Lower lobe of right lung (tissue), 2 donors: ENCODE data around the gene GRIK2. TPM values are rescaled to one million over a fixed set of nuclear protein-coding genes. Genes with fewer than 3 reads are reported as not detected.

ENCODE experiments used
- ATAC-seq, 2 donors: fragments of 200-7000 bp; cut with Tn5 transposase; one replicate each; pipeline ENCODE4 v1.9.1; 2020 to 2022; ENCODE audit warnings: mild to moderate bottlenecking in 2 of 2, moderate library complexity in 2 of 2
- DNase-seq: peaks from one replicate; pipeline ENCODE4 v3.0.0-alpha.2; 2020
- H3K27ac ChIP-seq: fragments of 200-600 bp; one replicate; pipeline ENCODE4 v1.8.0; 2022
- H3K27me3 ChIP-seq: fragments of 200-600 bp; one replicate; pipeline ENCODE4 v1.8.0; 2022; ENCODE audit warnings: low read depth
- H3K36me3 ChIP-seq: fragments of 200-600 bp; one replicate; pipeline ENCODE4 v1.8.0; 2022; ENCODE audit warnings: mild to moderate bottlenecking
- H3K4me1 ChIP-seq: fragments of 200-600 bp; one replicate; pipeline ENCODE4 v1.8.0; 2022
- H3K4me3 ChIP-seq: fragments of 200-600 bp; one replicate; pipeline ENCODE4 v1.8.0; 2022; ENCODE audit warnings: mild to moderate bottlenecking
- H3K9me3 ChIP-seq: fragments of 200-600 bp; one replicate; pipeline ENCODE4 v1.8.0; 2022
- intact Hi-C: fragments of 100-400 bp; cut with DNase I; formaldehyde crosslinking; loops from one replicate; pipeline ENCODE4 v1.11.0; 2022
- total RNA-seq: library from RNA; stranded (reverse); fragmentation: NEBNext Ultra II Directional; extraction: Animal tissue kit (Norgen Biotek cat#: 25700); gene quantifications from one replicate; pipeline ENCODE4 v1.2.1, GENCODE V29; 2021
- TF ChIP-seq, protein P1 (sequence below): fragments of 200-600 bp; IDR thresholded peaks from one replicate; pipeline ENCODE4 v1.8.0; 2022; ENCODE audit warnings: antibody characterized with exemption, mild to moderate bottlenecking
- donor health status: DM: no; HTN: yes; CAD: no; lungs with severe emphysema.

Gene GRIK2
- total RNA-seq, 1 donor from 2014 or later, result 0.62 TPM

DNA sequence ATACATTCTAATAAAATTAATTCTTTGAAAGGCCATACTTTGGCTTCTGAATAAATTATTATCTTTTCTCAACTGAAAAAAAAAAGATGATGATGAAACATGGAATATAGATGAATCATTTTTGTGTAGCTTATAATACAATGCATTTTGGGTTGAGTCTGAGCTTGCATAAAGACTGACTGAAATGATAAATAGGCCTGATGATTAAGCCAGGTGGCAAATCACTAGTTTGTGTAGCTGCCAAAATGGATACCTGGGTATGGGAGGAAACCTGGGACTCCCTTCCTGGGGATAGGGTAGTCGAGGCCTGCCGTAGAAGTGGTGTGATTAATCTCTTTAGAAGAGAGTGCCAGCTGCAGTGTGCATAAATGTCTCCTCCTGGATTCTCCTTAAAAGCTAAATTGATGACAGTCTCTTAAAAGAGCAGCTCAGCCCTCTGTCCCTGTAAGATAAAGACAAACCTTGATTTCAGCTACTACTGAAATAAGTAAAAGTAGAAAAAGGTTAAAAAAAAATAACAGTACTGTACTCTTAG is 275.1 kb downstream of the GRIK2 start:
- TF ChIP-seq, protein P1, sequence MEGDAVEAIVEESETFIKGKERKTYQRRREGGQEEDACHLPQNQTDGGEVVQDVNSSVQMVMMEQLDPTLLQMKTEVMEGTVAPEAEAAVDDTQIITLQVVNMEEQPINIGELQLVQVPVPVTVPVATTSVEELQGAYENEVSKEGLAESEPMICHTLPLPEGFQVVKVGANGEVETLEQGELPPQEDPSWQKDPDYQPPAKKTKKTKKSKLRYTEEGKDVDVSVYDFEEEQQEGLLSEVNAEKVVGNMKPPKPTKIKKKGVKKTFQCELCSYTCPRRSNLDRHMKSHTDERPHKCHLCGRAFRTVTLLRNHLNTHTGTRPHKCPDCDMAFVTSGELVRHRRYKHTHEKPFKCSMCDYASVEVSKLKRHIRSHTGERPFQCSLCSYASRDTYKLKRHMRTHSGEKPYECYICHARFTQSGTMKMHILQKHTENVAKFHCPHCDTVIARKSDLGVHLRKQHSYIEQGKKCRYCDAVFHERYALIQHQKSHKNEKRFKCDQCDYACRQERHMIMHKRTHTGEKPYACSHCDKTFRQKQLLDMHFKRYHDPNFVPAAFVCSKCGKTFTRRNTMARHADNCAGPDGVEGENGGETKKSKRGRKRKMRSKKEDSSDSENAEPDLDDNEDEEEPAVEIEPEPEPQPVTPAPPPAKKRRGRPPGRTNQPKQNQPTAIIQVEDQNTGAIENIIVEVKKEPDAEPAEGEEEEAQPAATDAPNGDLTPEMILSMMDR, result no peak
- Histone ChIP-seq H3K4me3 (no peak overlapping the region), H3K36me3 (no peaks in the 10 kb centered on the region), H3K27me3 (no peaks in the 10 kb centered on the region), H3K9me3 (no peaks in the 10 kb centered on the region), H3K4me1 (no peaks in the 10 kb centered on the region), H3K27ac (no peak overlapping the region)
- ATAC-seq, result no peak
- no peak for DNase-seq
- intact Hi-C loops, result no loop called here

DNA sequence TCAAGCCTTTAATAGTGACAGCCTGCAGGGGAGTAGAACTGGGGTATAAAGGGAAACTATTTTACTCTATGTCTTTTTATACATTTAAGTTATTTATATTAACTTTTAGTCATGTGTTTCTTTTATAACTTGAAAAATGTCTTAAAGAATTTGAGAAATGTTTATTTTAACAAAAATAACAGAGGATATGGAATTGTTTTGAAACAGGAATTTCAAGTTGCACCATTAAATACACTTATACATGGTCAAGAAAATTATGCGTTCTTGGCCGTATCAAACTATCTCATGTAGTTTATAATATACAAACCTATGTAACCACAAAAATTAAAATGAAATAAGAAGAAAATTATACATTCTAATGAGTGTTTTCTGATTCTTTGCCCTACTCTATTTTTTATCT is 282.7 kb downstream of the GRIK2 start:
- no peak for DNase-seq
- no peaks in the 10 kb centered on the region for H3K36me3 ChIP-seq
- ATAC-seq, result no peak
- no peaks in the 10 kb centered on the region for H3K9me3 ChIP-seq
- H3K4me3 ChIP-seq, result no peak overlapping the region
- no peak overlapping the region for H3K27ac ChIP-seq
- no peaks in the 10 kb centered on the region for H3K4me1 ChIP-seq
- intact Hi-C loops, result no loop called here
- H3K27me3 ChIP-seq, result no peaks in the 10 kb centered on the region
- TF ChIP-seq, protein P1, result no peak

DNA sequence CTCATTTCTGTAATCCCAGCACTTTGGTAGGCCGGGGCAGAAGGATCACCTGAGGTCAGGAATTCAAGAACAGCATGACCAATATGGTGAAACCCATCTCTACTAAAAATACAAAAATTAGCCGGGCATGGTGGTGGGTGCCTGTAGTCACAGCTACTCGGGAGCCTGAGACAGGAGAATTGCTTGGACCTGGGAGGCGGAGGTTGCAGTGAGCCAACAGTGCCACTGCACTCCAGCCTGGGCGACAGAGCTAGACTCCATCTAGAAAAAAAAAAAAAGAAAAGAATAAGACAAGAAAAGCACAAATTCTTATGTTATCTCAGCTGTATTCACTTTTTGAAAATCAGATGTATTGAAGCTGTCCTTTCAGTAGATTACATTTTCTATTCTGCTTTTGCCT is 289.4 kb downstream of the GRIK2 start:
- intact Hi-C loops, result no loop called here
- H3K9me3 ChIP-seq, result no peaks in the 10 kb centered on the region
- TF ChIP-seq, protein P1, result no peak

DNA sequence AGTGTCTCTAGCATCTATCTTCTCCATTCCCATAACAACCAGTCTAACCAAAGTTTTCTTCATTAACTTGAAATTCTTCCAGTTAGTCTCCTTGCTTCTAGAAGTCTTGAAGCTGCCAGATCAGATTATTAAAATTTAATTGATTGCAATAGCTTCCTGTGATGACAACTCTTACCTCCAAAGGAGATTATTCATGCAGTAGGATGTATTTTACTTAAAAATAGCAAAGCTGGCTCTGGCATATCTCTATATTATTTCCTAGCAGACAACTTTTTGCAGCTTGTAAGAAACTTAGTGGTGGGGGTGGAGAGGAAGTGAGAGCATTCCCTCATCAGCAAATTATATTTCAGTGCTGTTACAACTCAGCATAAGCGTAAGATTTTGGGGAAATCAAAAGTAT is 290.4 kb downstream of the GRIK2 start:
- no peaks in the 10 kb centered on the region for H3K4me1 ChIP-seq
- no peak overlapping the region for H3K4me3 ChIP-seq
- TF ChIP-seq, protein P1, result no peak
- no peaks in the 10 kb centered on the region for H3K36me3 ChIP-seq
- DNase-seq (no peak), ATAC-seq (no peak)
- no peaks in the 10 kb centered on the region for H3K27me3 ChIP-seq
- no peaks in the 10 kb centered on the region for H3K9me3 ChIP-seq
- intact Hi-C loops, result no loop called here
- H3K27ac ChIP-seq, result no peak overlapping the region

More for the DNA sequence above, 289.4 kb downstream of the GRIK2 start:
- Histone ChIP-seq H3K4me3 (no peak overlapping the region), H3K36me3 (no peaks in the 10 kb centered on the region), H3K4me1 (no peaks in the 10 kb centered on the region), H3K27ac (no peak overlapping the region), H3K27me3 (no peaks in the 10 kb centered on the region)
- ATAC-seq, result no peak
- no peak for DNase-seq

DNA sequence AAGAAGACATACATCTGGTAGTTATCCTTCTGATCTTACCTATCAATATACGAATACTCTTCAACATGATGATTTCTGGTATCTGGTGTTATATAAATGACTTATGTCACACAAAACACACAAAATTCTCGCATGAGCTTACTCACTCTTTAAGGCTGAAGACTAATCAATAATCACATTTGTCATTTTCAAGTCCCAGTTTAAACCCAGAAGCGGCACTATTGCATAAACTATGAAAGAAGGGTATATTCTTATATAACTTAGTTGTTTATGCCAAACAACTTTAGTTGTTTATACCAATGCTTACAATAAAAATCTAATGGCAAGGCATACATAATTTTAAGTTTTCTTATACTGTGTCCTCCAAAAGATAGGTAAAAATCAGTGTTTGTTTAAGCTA is 293.1 kb downstream of the GRIK2 start:
- TF ChIP-seq, protein P1, result no peak
- Histone ChIP-seq H3K27me3 (no peaks in the 10 kb centered on the region), H3K36me3 (no peaks in the 10 kb centered on the region), H3K9me3 (no peaks in the 10 kb centered on the region), H3K4me3 (no peak overlapping the region), H3K27ac (no peak overlapping the region), H3K4me1 (no peaks in the 10 kb centered on the region)
- intact Hi-C loops, result no loop called here
- no peak for DNase-seq
- no peak for ATAC-seq

DNA sequence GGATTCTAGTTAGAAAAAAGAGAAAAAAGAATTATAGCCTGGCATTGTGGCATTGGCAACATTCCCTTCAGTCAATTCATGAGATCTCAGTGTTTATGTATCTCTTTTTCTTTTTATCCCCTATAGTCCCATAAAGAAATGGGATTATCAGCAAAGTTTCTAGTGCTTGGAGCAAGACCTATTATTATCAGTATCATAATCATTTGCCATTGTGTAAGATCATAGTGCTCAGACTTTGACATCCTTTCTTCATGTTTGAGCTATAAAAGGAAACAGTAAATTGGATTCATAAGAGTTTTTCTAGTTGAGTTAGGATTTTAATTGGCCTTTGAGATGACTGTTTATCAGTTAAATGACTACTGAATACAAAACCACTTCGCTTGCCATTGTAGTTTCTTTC is 295.6 kb downstream of the GRIK2 start:
- Histone ChIP-seq H3K4me3 (no peak overlapping the region), H3K27ac (no peak overlapping the region), H3K9me3 (no peaks in the 10 kb centered on the region), H3K27me3 (no peaks in the 10 kb centered on the region), H3K4me1 (no peaks in the 10 kb centered on the region), H3K36me3 (no peaks in the 10 kb centered on the region)
- ATAC-seq, result no peak
- TF ChIP-seq, protein P1, result no peak
- intact Hi-C loops, result no loop called here
- DNase-seq, result no peak
